ENCODE measurements around the gene XYLT1.

- no peak for TF ChIP-seq CTCF (CRISPR knock-in tag; IDR thresholded peaks at IDR 0.05)
- TF ChIP-seq MAZ (IDR thresholded peaks at IDR 0.05; ENCODE audit: borderline replicate concordance, low read depth, low read length) = no peak
- no peak for TF ChIP-seq MAZ (CRISPR knock-in tag; IDR thresholded peaks at IDR 0.05; ENCODE audit: low read depth)
- TF ChIP-seq NFYB (CRISPR knock-in tag; IDR thresholded peaks at IDR 0.05) = no peak
- no peak for TF ChIP-seq ZMYM3 (CRISPR knock-in tag; IDR thresholded peaks at IDR 0.05)
- TF ChIP-seq MLX (CRISPR knock-in tag; IDR thresholded peaks at IDR 0.05) = no peak
- no peak for TF ChIP-seq FOXP4 (CRISPR knock-in tag; IDR thresholded peaks at IDR 0.05)
- TF ChIP-seq GABPA (IDR thresholded peaks at IDR 0.05; ENCODE audit: low read depth, low read length) = no peak
- no peak for TF ChIP-seq GABPA (CRISPR knock-in tag; IDR thresholded peaks at IDR 0.05; ENCODE audit: low read depth)
- TF ChIP-seq ZKSCAN8 (CRISPR knock-in tag; IDR thresholded peaks at IDR 0.05; ENCODE audit: borderline replicate concordance) = no peak
Measured at GRCh38 chr16:17223576-17223975, 247.2 kb downstream of the XYLT1 start.

All from HepG2 (cell line).